ENCODE data around the gene AMIGO2. TPM values are rescaled to one million over a fixed set of nuclear protein-coding genes. Genes with fewer than 3 reads are reported as not detected.

The AMIGO2 gene
- total RNA-seq, 2 donors from 2014 or later, result 2.6 to 4.0 TPM

GRCh38 chr12:47034661-47035060, 45.1 kb downstream of the AMIGO2 start:
- ATAC-seq, result no peak
- Histone ChIP-seq H3K36me3 (replicated peaks in 1 of 2; ENCODE audit: insufficient read depth in 1 of 2, low read depth in 2 of 2) (no peaks in the 10 kb centered on the region), H3K9me3 (no peaks in the 10 kb centered on the region), H3K4me1 (peaks cover 50% of the 10 kb centered on the region), H3K27ac (no peak overlapping the region), H3K27me3 (no peaks in the 10 kb centered on the region), H3K4me3 (no peak overlapping the region)
- intact Hi-C loops (cut with DNase I), result loop anchor here (10.0 kb wide), 1 partner anchor 270 kb away; no protein-coding TSS in a partner anchor
- TF ChIP-seq POLR2A (IDR thresholded peaks at IDR 0.05) (no peak), CTCF (IDR thresholded peaks at IDR 0.05) (no peak)
- 71 to 78% methylated on average over 2 of the region's 2 CpGs for WGBS, 2 donors
- no peak for DNase-seq

DNA sequence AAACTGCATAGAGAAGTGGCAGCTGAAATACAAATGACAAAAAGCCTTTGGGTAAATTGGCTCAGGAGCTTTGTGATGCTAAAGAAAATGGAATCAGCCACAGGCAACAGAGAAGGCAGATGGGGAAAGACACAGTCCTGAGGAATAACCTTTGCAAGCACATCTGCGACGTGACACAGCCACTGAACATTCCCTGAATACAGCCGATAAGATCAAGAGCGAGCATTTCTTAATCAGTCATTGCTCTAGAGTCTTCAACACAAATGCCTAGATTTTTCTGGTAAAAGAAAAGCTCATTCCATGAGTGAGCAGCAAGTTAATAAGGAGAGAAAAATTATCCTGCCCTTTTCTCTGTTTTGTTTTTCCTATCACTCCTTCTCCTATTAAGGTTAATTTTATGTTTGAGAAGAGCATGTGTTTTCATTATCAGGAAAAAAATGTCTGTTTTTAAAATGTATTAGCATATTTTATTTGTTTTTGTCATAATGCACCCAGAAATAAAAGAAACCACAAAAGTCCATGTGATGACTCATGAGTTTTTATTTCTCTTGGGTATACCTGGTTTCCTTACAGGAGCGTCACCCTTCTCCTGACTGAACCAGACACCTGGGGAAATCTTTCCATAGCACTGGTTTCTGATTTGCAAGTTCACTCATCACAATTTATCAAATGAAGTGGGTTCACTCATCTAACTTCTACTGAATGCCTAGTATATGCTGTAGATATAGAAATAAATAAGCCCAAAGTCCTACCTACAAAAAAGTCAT, 45.8 kb downstream of the AMIGO2 start:
- 61 to 72% methylated on average over 5 of the region's 5 CpGs for WGBS, 2 donors
- H3K27me3 ChIP-seq, result no peaks in the 10 kb centered on the region
- peaks cover 48% of the 10 kb centered on the region for H3K4me1 ChIP-seq

GRCh38 chr12:47033081-47033480, 46.7 kb downstream of the AMIGO2 start:
- Histone ChIP-seq H3K4me1 (peaks cover 43% of the 10 kb centered on the region), H3K27ac (no peak overlapping the region), H3K27me3 (no peaks in the 10 kb centered on the region), H3K9me3 (no peaks in the 10 kb centered on the region), H3K4me3 (no peak overlapping the region), H3K36me3 (replicated peaks in 1 of 2; ENCODE audit: insufficient read depth in 1 of 2, low read depth in 2 of 2) (no peaks in the 10 kb centered on the region)
- peak; percentile 86 for ATAC-seq
- intact Hi-C loops (cut with DNase I), result loop anchor here (10.0 kb wide), 1 partner anchor 272 kb away; no protein-coding TSS in a partner anchor
- 24 to 32% methylated on average over 5 of the region's 5 CpGs for WGBS, 2 donors
- TF ChIP-seq CTCF (IDR thresholded peaks at IDR 0.05) (no peak), POLR2A (IDR thresholded peaks at IDR 0.05) (no peak)
- peak; percentile 35 to 59 (median 44) for DNase-seq

More for the DNA sequence above, 45.8 kb downstream of the AMIGO2 start:
- TF ChIP-seq CTCF (IDR thresholded peaks at IDR 0.05) (no peak), POLR2A (IDR thresholded peaks at IDR 0.05) (no peak)
- Histone ChIP-seq H3K4me3 (no peak overlapping the region), H3K9me3 (no peaks in the 10 kb centered on the region), H3K36me3 (replicated peaks in 1 of 2; ENCODE audit: insufficient read depth in 1 of 2, low read depth in 2 of 2) (no peaks in the 10 kb centered on the region), H3K27ac (no peak overlapping the region)
- intact Hi-C loops (cut with DNase I), result loop anchor here (10.0 kb wide), 1 partner anchor 271 kb away; no protein-coding TSS in a partner anchor
- DNase-seq, result no peak
- ATAC-seq, result no peak

DNA sequence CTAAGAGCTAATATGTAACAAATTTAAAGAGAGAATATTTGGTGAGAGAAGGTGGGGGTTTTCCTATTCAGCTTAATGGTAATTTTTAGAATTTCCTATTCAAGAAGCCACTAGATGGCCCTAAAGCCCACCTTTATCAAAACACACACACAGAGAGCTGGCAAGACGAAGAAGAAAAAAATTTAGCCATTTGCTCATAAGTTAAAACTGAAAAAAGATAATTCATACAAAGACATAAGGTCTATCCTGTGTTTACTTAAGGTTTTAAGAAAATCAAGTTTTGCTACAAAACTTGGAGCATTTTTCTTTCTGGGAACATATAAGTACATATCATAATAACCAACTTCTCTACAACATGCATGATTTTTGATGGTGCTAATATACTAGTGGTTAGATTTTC, 47.1 kb downstream of the AMIGO2 start:
- no peaks in the 10 kb centered on the region for H3K36me3 ChIP-seq (replicated peaks in 1 of 2; ENCODE audit: insufficient read depth in 1 of 2, low read depth in 2 of 2)
- peak; percentile 82 for ATAC-seq
- H3K27me3 ChIP-seq, result no peaks in the 10 kb centered on the region
- H3K4me1 ChIP-seq, result peaks cover 38% of the 10 kb centered on the region
- WGBS, 2 donors, result 3% methylated on average over 1 of the region's 1 CpG
- no peak overlapping the region for H3K27ac ChIP-seq
- intact Hi-C loops (cut with DNase I), result loop anchor here (10.0 kb wide), 1 partner anchor 272 kb away; no protein-coding TSS in a partner anchor
- TF ChIP-seq POLR2A (IDR thresholded peaks at IDR 0.05), result no peak
- TF ChIP-seq CTCF (IDR thresholded peaks at IDR 0.05), result peak; percentile 28 to 80 (median 73)
- peak in 1 of 4 donors; percentile 28 for DNase-seq
- H3K4me3 ChIP-seq, result no peak overlapping the region
- no peaks in the 10 kb centered on the region for H3K9me3 ChIP-seq

Data from body of pancreas (tissue), 4 donors.